GM21423 (cell line): ENCODE measurements around the gene GALNT9.
"Not testable (repeated sequence)": the region's sequence is repeated elsewhere in the genome, so short reads cannot be mapped to it uniquely, and the experiment has no call there.

ENCODE experiments used
- ATAC-seq: cut with Tn5 transposase; IDR thresholded peaks from one replicate; pipeline ENCODE4 v1.9.1; 2021; ENCODE audit warnings: mild to moderate bottlenecking, moderate library complexity; ENCODE audit not compliant: unreplicated experiment

Gene GALNT9

DNA sequence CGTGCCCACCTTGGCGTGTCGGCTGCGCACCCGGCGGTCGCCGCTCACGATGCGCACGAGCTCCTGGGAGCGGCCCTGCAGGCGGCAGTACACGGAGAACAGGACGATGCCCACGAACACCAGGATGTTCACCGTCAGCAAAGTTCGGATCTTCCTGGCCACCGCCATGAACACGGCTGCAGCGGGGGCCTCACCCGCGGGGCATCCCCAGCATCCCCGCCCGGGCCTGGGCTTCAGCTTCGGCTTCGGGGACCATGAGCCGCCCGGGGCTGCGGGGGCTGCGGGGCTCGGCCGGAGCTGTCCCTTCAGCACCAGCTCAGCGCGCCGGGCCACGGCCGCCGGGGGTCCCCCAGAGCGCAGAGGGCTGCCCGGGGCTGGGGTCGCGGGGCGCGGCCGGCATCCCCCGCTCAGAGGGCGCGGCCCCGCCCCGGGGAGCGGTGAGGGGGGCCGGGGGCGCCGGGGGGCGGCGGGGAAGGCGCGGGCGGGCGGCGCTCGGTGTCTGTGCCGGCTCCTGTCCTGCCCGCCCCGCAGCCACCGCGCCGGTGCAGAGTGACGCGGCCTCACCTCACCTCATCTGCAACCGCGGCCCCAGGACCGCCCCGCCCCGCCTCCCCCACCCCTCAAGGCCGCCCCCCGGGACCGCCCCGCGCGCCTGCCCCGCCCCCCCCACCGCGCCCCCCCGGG, at the start of gene GALNT9:
TSS of gene GALNT9 (minus strand) at position 554 of the 684 bp plus-strand sequence. CDS start at position 168, 386 bp downstream.
- ATAC-seq = no peak

DNA sequence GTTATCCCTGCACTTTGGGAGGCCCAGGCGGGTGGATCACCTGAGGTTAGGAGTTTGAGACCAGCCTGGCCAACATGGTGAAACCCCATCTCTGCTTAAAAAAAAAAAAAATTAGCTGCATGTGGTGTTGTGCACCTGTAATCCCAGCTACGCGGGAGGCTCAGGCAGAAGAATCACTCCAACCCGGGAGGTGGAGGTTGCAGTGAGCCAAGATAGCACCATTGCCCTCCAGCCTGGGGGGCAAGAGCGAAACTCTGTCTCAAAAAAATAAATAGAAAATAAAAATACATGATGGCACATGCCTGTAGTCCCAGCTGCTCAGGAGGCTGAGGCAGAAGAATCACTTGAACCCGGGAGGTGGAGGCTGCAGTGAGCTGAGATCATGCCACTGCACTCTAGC, 49.7 kb upstream of the GALNT9 start:
- not testable (repeated sequence) for ATAC-seq

DNA sequence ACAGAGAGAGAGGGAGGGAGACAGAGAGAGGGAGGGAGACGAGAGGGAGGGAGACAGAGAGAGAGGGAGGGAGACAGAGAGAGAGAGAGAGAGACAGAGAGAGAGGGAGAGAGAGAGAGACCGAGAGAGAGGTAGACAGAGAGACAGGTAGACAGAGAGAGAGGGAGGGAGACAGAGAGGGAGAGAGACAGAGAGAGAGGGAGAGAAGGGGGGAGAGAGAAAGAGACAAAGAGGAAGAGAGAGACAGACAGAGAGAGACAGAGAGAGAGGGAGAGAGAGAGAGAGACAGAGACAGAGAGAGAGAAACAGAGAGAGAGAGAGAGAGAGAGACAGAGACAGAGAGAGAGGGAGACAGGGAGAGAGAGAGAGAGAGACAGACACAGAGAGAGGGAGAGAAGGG, 47.8 kb upstream of the GALNT9 start:
- no peak for ATAC-seq

DNA sequence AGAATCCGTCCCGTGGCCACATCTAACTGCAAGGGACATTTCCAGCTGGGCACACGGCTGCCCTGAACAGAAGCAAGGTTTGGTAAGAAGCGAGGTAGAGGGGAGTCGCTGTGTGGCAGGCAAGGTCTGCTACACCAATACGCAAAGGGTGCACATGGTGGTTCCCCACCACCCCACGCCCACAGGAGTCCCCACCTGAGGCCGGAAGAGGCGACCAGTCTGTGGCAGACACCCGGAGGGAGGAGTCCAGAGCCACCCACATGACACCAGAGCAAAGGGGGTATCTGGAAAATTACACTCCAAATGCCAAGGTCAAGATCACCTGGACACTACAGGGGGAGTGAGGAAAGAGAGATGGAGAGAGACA, 47.1 kb upstream of the GALNT9 start:
- ATAC-seq = no peak

DNA sequence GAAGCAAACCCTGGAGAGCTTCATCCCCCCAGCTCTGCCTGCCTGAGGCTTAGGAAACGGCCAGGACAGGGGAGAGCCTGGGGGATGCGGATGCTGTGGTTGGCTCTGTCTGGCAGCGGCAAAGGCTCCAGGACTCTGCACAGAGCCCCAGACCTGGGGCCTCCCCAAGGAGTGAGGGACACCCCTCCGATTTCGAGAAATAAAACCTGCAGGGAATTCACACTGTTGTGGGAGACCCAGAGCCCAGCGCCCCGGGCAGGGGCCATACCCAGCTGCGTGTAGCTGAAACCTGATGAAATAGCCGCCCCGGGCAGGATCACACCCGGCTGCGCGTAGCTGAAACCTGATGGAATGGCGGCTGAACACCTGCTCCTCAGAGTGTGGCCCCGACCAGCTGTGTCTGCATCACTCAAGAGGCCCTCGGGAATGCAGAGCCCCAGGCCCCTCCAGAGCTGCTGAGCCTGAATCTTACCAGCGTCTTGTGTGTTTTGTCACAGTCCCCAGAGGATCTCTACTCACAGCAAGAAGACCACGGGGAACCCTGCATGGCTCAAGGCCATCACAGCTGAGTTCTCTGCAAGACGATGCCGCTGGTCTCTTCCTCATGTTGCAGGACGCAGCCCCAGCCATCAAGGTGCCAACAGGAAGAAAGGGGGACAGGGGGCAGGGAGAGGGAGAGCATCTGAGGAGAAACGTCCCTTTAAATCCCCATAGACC, 46.5 kb upstream of the GALNT9 start:
- no peak for ATAC-seq

DNA sequence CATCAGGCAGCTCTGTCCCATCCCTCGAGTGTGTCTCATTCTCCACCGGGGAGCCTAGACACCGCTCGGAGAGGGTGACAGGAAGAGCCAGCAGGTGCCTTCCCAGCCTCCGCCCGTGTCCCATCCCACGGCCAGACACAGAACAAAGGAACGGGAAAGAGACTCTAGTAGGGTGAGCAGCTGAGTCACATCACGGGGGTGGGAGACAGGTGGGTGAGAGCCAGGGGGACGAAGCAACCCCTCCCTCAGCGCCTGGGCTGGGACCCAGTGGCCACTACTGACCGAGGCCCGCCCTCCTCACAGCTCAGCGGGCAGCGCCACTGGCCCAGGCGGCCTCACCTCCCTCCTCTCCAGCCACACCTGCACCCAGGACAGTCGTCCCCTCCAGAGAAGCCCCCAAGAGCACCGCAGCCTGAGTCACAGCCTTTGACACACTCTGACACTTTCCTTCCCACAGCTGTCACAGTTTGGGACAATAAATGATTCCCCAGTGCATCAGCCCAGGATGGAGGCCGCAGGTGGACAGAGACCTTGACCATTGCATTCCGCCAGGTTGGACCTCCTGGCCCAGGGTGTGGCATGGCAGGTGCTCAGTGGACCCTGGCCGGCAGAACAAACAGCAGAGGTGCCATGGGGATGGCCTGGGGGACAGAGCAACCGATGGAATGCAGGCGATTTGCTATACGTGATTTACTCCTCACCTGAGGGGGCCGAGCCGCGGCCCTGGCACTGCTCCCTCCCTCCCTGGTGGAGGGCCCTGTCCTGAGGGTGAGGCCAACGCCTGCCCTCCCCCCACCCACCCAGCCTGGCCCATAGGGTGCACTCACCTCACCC, 45.4 kb upstream of the GALNT9 start:
- ATAC-seq = no peak

DNA sequence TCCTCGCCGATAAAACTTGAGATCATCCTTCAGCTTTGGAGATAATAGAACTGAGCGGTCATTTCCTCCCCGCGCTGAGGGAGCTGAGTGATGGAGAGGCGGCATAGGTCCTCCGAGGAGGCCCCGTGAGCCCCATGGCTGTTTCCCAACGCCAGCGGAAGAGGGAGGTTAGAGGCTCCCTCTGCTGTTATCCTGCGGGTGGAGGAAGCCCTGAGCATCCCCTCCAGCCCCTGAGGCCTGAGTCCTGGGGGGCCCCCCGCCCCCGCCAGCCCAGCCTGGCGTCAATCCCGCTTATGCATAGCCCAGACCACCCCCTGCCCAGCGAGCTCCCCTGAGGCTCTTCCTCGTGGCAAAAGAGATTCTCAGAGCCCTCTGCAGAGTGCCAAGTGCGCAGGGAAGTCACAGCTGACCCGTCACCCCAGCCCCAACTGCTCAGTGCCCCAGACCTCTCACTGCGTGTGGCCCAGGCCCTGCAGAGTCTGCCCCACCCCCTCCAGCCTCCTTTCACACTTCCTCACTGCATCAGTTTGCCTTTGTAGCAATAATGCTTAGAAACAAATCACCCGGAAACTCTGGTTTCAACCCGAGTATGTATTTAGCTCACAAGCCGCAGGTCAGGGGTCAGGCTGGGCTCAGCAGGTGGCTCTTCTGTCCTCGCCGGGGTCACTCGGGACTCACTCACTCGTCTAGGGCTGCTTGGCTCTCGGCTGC, 44.7 kb upstream of the GALNT9 start:
- ATAC-seq = no peak

DNA sequence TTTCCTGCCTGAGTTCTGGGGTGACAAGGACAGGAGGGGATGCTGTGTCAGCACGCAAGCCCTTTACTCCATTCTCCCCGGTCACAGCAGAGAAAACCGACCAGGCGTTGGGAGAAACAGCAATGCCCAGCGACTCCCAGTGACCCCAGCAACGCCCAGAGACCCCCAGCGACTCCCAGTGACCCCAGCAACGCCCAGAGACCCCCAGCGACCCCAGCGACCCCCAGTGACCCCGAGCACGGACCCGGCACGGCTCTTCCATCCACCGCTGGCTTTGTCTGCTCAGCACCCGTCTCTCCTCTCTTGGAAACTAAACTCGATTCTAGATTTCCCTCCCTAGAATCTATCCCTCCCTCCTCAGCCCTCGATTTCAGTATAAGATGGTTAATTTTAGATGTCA, 38.5 kb upstream of the GALNT9 start:
- no peak for ATAC-seq

DNA sequence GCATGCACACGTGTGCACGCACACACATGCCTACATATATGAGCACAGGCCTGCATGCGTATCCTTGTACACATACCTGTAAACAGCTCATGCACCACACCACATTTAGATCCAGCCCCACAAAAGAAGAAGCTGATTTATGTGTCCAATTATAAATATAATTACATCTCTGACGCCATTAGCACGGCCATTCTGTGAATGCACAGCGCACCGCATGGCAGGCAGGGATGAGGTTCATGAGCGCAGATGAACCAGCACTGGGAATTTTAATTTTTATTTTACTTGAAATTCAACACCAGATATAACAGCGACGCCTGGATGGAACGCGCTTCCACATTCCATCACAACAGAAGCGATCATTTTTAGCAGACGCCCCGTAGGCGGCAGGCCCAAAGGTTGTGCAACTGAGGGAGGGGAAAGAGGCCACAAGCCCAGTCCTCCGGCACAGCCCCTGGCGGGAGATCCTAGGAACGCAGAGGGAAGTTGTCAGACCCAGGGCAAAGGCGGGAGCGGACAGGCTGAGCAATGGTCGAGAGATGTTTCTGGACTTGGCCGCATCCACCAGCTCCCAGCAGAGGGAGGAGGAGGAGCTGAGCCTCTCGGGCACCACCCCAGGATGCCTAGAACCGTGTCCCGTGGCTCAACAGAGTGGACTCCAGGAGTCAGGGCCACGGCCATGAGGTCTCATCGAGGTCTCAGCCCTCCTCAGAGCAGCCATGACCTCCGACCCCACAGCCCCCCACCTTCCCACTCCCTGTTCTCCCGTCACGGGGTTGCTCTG, 37.9 kb upstream of the GALNT9 start:
- no peak for ATAC-seq

DNA sequence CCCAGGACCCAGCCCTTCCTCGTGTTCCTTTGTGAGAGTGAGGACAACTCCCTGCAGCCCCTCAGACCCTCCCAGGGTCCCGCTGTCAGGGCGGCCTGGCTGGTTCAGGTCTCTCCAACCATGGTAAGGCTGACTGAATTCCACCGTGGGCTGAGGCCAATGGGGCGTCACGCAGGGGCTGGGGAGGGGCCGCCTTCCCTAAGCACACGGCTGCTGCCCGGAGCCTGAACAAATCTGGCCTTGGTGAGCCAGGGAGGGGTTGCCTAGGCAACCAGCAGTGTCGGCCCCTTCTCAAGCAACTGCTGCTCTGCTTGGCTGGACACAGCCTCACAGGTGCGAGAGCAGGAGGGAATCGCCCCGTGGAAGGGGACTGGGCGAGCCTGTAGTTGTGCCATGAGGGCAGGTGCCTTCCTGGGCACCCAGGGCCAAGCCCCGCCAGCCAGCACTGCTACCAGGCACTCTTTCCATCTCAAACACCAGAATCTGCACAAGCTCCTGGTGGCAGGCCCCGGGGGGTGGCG, 37.0 kb upstream of the GALNT9 start:
- no peak for ATAC-seq

DNA sequence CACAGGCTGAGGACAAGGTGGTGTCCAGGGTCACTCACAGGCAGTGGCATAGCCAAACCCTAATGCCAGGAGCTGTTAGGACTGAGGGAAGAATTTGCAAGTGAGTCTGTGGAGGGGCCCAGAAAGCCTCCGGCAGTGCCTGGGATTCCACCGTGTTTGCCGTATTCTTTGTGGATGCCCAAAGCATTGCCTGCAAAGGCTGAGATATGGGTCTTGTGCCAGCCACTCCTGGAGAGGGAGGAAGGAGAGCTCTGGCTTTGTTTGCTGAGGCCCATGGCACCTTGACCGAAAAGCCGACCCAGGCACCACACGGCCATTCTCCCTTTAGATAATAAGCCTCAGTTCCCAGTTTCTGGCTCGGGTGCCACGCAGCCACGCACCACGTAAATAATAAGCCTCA, 35.8 kb upstream of the GALNT9 start:
- no peak for ATAC-seq

DNA sequence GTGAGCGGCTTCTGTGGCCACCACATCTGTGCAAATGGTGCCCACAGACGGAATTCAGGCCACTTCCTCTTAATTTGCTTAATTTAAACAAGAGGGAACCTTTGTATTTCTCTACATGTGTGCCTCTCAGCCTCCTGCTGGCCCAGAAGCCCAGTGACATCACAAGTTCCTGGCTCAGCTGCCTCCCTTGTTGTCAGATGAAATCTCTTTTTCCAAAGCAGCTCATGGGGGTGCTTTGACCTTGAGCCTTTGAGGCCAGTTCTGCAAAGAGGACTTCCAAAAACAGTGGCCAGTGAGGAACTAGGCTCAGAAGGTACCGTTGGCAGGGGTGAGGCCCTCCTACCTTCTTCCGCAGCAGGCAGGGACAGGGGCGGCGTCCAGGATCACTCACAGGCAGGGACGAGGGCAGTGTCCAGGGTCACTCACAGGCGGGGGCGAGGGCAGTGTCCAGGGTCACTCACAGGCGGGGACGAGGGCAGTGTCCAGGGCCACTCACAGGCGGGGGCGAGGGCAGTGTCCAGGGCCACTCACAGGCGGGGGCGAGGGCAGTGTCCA, 35.0 kb upstream of the GALNT9 start:
- no peak for ATAC-seq

DNA sequence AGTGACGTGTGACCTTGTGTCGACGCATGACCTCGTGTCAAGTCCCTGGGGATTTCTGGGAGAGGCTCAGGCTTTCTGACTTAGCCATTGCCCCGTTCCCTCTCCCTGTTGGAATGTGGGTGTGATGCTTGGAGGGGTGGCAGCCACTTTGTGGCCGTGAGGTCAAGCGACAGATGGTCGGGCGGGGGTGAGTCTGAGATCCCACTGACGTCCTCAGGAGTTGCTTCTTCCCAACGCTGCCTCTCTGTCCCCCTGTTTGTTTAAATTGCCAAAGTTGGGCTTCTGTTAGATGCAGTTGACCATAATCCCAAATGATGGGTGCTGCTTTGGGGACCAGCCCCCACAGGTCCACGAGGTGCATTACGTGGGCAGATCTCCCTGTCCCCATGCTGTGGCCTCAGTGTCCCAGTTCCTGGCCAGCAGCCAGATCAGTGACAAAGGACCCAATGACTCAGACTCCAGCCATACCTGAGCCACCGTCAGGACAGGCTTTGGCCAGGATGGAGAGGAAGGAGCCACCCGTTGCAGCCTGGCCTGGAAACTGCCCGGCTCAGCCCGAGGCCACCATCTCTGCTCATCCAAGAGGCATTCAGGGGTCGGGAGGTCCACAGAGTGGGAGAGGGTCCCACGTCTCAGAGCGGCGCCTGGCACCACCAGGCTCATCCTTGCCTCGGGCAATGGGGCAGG, 34.4 kb upstream of the GALNT9 start:
- no peak for ATAC-seq

DNA sequence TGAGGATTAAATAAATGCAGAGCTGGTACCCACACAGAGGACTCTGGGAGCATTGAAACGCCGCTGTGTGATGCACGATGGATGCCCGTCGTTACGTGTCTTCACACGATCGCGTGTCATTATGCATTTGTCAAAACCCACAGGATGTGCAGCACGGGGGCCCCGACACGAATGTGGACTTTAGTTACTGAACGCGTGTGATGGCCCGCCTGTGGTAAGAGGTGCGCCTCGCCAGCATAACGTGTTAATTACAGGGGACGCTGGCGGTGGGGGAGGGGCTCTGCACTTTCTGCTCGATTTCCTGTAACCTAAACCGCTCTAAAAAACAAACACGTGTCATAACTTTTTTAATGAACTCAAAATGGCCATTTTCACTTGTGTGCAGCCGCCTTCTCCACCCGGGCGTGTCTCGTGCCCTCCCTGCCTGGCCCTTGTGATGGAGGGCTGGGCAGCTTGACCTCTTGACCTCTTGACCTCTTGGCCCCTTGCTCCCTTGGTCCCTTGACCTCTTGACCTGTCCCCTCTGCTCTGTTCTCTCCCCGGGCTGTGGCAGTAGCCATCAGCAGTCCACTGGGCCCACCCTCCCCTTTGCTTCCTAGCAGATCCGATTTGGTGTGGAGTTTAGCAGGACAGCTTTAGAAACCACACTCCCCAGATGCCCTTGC, 33.7 kb upstream of the GALNT9 start:
- ATAC-seq = no peak

DNA sequence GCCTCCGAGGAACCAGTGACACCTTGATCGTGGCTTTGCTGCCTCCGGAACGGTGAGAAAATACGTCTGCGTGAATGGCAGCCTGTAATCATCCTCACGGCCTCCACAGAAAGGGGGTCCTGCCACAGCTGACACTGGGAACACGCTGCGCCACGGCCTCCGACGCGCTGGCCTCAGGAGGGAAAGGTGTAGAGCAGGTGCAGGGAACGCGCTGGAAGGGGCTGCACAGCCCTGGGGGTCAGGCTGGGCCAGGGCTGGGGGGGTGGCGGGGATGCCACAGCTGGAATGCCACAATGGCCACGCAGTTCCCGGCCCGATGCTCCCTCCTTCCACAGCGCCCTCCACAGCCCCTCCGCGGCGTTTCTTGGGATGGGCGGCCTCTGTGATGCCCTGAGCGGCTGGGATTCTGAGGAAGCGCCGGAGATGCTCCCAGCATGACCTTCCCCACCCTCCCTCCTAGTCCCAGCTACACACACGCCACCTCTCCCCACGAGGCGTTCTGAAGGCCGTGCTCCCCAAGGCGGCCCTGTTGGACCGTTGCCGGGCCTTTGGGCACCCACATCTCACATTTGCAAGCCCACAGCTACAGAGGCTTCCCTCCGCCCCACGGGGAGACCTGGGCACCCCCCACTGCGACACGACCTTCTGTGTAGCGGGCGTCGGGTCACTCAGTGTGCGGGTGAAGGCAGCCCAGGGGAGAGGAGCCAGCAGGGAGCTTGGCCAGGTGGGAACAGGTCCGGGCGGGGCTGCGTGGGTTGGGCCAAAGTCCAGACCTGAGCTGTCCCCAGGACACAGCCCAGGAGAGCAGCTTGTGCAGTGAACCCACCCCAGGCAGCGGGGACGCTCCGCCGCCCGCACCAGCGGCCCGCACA, 31.8 kb upstream of the GALNT9 start:
- ATAC-seq = no peak

DNA sequence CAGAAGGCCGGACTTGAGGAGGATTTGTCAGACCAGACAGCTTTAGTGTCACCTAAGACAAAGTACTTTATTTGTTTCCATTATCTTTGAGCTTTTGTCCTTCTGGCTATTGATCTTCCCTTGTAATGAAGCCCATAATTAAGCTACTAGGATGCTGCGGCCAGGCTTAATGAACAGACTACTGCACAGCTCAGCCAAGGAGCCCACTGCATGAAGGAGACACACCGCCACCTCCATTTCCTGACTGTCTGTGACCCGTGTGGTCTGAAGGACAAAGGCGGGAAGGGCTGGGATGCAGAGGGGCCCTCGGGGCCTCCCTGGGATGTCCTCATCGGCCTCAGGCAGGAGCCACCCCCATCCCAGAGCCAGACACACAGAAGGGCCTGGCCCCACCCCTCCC, 31.0 kb upstream of the GALNT9 start:
- no peak for ATAC-seq

DNA sequence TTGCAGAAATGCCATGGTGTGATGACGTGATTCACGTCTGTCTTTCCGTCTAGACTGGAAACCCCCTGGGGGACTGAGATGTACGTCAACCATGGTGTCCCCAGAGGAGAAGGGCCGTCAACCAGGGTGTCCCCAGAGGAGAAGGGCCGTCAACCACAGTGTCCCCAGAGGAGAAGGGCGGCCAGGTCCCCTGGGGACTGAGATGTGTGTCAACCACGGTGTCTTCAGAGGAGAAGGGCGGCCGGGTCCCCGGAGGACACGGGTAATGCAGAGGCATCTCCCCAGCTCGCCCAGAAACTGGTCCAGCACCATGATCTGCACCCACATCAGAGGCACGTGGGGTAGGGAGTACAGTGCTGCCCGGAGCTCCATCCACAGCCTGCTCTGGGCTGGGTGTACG, 30.6 kb upstream of the GALNT9 start:
- ATAC-seq = no peak

DNA sequence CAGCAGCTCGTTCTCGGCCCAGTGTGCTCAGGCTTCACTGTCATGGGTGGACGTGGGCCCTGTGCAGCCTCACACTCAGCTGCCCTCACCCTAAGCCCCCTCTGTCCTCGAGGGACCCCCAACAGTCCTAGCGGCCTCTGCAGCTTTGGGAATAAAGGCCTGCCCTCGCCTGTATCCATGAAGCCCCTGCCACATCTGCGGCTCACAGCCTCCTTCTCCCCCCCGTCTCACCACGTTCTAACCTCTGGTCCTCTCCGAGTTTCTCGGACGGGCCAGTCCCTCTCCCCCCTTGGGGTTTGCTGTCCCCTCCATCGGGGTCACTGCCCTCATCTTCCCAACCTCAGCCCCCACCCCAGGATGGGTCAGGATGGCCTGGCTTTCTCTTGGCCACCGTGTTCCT, 30.2 kb upstream of the GALNT9 start:
- ATAC-seq = no peak
